Ramos (cell line): ENCODE measurements around the gene ZNF490.
"Not testable (repeated sequence)": the region's sequence is repeated elsewhere in the genome, so short reads cannot be mapped to it uniquely, and the experiment has no call there.

Experiments
- in situ Hi-C: fragments of 300-500 bp; cut with MboI; formaldehyde crosslinking; loops from one replicate; pipeline ENCODE4 v1.14.3; 2022; ENCODE audit warnings: low sequenced_read_pairs; ENCODE audit not compliant: unreplicated experiment

The ZNF490 gene

DNA sequence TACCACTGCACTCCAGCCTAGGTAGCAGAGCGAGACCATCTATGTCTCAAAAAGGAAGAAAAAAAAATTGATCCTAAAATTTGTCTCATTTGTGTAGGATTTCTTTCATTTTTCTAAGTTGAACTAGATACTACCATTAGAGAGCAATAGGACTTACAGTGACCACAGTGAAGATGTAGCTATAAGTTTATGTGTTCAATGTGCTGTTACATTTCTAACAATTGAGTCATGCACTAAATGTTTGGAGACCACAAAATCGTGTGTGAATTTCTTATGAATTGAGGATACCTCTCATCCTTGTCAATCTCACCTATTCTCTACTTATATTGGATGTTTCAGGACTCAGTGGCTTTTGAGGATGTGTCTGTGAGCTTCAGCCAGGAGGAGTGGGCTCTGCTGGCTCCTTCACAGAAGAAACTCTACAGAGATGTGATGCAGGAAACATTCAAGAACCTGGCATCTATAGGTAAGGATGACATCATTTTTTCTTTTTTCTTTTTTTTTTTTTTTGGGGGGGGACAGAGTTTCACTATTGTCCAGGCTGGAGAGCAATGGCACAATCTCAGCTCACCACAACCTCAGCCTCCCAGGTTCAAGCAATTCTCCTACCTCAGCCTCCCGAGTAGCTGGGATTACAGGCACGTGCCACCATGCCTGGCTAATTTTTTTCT lies 12.9 kb upstream of the ZNF490 start:
- in situ Hi-C loops = no loop called here

DNA sequence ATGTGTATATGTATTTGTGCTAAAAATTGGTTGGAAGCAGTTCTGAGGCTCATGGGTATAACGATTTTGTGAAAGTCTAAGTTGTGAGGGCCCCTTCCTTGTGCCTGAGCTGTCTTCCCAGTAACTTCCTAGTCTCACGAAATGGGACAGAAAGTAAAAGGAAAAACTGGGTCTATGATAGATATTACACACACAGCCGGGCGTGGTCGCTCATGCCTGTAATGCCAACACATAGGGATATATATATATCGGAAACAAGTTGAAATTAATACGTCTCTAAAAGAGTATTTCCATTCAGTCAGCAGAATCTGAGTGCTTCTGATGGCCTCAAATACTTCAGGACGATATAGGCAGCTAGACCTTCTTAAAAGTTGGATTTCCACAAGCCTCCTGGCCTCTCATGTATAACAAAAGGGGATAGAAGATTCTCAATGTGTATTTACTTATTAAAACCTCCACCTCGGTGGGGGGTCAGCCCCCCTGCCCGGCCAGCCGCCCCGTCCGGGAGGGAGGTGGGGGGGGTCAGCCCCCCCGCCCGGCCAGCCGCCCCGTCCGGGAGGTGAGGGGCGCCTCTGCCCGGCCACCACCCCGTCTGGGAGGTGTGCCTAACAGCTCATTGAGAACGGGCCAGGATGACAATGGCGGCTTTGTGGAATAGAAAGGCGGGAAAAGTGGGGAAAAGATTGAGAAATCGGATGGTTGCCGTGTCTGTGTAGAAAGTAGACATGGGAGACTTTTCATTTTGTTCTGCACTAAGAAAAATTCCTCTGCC lies 10.8 kb upstream of the ZNF490 start:
- in situ Hi-C loops = not testable (repeated sequence)

DNA sequence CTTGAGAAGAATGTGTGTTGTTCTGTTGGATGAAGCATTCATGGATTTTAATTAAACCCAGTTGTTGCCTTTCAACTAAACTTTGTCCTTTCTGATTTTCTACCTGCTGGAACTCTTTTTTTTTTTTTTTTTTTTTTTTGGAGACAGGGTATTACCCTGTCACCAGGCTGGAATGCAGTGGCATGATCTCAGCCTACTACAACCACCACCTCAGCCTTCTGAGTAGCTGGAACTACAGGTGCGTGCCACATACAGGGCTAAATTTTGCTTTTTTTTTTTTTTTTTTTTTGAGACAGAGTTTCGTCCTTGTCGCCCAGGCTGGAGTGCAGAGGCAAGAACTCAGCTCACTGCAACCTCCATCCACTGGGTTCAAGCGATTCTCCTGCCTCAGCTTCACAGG lies 7.0 kb upstream of the ZNF490 start:
- in situ Hi-C loops = no loop called here

DNA sequence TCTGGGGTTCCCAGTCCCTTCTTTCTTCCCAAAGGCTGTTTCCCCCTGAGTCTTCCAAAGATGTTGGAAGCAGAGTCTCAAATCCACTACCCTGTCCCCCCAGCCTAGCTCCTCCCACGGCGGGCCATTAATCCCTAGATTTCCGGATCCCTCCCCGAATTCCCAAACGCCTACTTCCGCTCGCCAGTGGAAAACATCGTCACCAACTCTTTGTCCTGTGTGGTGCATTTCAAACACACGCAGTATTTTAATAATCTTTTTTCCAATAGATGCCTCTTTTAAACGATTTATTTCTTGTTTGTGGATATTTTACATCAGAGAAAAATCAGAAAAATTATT lies 717 bp upstream of the ZNF490 start:
- in situ Hi-C loops = no loop called here

DNA sequence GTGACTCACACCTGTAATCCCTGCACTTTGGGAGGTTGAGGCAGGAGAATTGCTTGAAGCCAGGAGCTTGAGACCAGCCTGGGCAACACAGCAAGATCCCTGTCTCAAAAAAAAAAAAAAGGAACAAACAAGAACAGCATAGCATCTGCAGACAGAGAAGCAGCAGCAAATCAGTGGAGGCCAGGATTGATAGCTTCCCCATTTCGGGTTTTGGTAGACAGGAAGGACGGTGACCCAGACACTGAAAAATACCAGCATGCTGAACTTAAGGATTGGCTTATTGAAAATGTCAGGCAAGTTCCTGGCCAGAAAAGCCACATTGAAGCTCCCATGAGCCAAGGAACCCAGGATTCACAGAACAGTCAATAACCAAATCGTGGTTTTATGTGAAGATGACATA lies 3.0 kb downstream of the ZNF490 start:
- in situ Hi-C loops = no loop called here

DNA sequence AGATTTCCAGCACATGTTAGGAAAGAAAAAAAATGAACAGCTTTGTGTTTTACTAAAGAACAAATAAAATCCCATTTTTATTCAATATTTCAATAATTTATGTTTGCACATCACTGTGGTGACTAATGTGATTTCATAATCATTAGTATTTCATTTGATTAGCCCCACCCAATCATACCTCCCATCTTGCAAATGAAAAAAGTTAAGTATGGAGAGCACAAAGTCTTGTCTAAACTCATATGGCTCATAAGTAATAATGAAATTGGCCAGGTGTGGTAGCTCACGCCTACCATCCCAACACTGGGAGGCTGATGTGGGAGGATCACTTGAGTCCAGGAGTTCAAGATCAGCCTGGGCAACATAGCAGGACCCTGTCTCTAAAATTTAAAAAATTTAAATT lies 3.8 kb downstream of the ZNF490 start:
- in situ Hi-C loops = no loop called here

DNA sequence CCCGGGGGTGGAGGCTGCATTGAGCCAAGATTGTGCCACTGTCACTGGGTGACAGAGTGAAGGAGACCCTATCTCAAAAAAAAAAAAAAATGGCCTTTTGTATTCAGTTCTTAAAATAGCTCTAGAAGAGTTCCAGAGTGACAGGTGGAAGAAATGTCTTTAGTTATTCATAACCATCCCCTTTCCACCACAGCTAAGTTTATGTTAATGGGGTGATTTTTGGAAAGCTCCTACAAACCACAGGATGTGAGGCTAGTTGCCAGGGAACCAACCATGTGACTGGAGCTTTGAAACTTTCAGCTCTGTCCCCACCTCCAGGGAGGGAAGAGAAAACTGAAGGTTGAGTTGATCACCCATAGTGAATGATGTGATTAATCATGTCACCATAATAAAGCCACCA lies 6.9 kb downstream of the ZNF490 start:
- in situ Hi-C loops = no loop called here

DNA sequence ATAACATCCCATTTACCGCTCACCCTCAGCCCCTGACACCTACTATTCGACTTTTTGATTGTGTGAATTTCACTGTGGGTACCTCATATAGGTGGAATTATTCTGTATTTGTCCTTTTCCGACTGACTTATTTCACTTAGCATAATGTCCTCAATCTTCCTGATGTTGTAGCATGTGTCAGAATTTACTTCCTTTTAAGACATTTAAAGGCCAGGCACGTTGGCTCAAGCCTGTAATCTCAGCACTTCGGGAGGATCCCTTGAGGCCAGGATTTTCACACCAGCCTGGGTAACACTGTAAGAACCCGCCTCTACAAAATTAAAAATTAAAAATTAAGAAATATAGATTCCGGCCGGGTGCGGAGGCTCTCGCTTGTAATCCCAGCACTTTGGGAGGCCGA lies 13.0 kb downstream of the ZNF490 start:
- in situ Hi-C loops = no loop called here

DNA sequence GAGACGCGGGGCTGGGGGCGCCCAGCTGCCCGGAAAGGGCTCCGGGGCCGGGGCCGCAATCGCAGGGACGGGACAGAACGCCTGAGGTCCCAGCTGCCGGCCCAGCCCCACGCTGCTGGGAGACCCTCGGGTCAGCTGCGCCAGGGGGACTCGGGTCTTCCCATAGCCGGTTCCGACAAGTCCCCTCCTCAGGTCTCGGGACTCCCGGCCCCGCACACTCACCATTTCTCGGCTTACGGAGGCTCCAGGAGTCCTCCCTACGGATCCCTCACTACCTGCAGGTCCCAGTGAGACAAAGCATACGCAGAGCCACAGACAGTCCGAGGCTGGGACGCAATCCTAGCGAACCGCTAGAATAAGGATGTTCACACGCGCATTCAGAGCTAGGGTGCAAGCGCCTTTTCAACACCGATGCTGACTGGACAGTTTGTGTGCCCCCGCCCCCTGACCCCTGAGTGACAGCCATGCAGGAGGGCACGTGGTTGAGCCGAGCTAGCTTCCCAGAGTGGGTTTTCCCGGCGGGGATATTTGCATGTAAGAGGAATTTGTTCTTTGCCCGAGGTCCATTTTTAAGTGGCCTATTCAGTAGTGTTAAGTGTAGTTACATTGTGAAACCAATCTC lies 13.6 kb downstream of the ZNF490 start:
- in situ Hi-C loops = no loop called here

DNA sequence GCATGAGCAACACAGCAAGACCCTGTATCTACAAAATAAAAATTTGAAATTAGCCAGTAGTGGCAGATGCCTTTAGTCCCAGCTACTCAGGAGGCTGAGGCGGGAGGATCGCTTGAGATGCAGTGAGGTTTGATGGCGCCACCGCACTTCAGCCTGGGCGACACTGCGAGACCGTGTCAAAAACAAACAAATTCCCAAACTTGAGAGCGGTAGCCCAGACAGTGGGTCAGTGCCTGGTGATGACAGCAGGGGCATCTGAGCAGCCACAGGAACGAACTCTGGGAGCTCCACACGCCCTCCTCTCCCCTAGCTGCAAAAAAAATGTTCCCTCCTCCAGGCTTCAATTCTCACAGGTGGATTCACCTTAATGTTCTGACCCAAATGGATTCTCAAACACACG lies 14.1 kb downstream of the ZNF490 start:
- in situ Hi-C loops = no loop called here

DNA sequence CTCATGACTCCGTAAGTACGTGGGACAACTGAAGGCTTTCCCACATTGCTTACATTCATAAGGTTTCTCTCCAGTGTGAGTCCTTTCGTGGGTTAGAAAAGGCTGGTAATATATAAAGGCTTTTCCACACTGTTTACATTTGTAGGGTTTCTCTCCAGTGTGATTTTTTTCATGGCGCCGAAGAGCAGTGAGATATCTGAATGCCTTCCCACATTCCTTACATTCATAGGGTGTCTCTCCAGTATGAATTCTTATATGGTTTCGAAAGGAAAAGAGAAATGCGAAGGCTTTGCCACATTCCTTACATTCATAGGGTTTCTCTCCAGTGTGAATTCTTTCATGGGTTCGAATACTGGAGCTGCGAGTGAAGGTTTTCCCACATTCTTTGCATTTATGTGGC lies 29.5 kb downstream of the ZNF490 start:
- in situ Hi-C loops = no loop called here

DNA sequence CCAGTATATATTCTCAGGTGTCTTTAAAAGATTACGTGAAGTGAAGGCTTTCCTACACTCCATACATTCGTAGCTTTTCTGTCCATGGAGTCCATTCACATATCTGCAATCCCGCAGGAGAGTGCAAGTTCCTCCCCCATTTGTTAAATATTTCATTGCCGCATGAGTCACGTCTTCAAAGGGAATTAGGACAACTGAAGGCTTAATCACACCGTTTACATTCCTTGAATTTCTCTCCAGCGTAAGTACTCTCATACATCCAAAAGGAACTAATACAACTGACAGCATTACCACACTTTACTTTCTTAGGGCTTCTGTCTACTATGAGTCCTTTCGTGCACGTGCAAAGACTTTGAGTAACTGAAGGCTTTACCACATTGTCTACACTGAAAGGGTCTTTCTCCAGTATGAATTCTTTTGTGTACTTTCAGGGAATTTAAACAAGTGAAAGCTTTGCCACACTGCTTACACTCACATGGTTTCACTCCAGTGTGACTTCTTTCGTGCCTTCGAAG lies 30.4 kb downstream of the ZNF490 start:
- in situ Hi-C loops = no loop called here

DNA sequence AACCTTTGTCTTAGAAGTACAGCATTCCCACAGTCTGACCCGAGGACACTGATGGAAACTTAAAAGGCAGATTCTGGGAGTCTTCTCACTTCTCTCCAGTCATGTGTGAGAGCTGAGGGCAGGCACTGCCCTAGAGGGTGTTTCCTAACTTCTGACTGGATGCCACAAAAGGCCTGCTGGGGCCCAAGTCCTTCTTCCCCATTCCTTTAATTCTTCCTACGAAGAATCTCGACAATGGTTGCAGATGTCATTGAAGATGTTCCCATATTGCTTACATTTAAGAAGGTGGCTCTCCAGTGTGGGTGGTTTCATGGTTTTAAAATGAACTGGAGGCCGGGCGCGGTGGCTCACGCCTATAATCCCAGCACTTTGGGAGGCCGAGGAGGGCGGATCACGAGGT lies 32.0 kb downstream of the ZNF490 start:
- in situ Hi-C loops = no loop called here

DNA sequence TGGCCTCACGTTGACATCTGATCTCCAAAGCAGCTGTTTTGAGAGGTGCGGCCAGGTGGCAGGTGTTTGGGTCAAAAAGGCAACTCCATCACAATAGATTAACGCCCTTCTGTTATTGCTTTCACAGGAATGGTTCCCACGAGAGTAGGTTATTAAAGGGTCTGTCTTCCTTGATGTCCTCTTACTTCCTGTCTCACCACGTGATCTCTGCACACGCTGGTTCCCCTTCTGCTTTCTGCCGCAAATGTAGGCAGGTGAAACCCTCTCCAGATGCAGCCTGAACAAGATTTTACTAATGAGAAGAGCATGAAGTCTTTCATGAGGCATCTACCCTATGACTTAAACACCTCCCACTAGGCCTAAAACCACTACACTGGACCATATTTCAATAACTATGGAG lies 36.6 kb downstream of the ZNF490 start:
- in situ Hi-C loops = no loop called here

DNA sequence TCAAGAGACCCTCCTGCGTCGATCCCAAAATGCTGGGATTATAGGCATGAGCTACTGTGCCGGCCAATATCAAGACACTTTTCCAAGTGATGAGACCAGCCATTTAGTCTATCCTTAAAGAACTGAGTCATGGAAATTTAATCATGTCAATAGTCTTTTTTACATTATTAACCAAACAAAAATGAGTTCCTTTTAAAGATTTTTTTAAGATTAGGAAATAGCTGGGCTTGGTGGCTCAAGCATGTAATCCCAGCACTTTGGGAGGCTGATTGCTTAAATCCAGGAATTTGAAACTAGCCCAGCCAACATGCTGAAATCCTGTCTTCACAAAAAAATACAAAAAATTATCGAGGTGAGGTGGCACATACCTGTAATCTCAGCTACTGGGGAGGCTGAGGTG lies 42.7 kb downstream of the ZNF490 start:
- in situ Hi-C loops = no loop called here

DNA sequence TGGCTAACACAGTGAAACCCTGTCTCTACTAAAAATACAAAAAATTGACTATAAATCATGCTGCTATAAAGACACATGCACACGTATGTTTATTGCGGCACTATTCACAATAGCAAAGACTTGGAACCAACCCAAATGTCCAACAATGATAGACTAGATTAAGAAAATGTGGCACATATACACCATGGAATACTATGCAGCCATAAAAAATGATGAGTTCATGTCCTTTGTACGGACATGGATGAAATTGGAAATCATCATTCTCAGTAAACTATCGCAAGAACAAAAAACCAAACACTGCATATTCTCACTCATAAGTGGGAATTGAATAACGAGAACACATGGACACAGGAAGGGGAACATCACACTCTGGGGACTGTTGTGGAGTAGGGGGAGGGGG lies 44.2 kb downstream of the ZNF490 start:
- in situ Hi-C loops = not testable (repeated sequence)

DNA sequence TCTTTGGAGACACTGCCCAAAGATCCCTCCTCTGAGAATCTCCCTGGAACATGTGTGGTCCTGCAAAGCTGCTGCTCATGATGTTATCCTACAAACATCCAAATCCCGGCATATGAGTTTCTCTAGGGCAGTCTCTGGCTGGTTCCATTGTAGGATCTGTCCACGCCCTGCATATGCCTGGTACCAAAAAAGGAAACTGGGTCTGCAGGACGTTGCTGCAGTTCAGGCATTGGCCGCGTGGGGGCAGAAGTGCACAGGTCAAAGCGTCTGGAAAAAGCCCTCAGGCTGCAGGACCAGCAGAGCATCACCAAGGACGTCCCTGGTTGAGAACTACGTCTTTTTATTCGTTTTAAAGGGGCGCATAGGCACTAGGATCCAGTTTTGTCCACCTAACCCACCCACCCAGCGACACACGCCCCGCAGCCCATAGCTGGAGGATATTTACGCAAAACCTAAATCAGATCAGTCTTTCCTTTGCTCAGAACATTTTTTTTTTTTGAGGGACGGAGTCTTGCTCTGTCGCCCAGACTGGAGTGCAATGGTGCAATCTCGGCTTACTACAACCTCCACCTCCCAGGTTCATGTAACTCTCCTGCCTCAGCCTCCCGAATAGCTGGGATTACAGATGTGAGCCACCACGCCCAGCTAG lies 46.5 kb downstream of the ZNF490 start:
- in situ Hi-C loops = loop anchor here (5.0 kb wide), 1 partner anchor 108 kb away; no protein-coding TSS in a partner anchor

DNA sequence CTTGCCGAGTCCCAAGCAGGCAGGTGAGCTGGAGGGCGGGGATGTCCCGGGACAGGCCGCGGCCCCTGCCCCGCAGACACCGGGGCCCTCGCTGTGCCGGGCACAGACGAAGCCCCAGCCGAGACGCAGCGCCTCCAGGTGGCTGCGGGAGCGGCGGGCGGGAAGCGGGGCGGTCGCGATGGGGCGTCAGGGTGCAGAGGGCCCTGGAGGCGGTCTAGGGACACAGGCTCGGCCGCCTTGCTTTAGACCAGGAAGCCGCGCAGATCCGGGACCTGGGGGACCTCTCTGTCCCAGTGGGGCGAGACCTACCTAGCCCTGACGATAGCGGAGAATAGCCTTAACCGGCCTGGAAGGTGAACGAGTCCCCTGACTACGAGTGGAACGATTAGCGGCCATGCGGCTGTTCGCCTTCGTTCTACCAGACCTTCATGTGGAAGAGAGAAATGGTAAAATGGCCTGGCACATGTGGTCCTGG lies 55.1 kb downstream of the ZNF490 start:
- in situ Hi-C loops = no loop called here

DNA sequence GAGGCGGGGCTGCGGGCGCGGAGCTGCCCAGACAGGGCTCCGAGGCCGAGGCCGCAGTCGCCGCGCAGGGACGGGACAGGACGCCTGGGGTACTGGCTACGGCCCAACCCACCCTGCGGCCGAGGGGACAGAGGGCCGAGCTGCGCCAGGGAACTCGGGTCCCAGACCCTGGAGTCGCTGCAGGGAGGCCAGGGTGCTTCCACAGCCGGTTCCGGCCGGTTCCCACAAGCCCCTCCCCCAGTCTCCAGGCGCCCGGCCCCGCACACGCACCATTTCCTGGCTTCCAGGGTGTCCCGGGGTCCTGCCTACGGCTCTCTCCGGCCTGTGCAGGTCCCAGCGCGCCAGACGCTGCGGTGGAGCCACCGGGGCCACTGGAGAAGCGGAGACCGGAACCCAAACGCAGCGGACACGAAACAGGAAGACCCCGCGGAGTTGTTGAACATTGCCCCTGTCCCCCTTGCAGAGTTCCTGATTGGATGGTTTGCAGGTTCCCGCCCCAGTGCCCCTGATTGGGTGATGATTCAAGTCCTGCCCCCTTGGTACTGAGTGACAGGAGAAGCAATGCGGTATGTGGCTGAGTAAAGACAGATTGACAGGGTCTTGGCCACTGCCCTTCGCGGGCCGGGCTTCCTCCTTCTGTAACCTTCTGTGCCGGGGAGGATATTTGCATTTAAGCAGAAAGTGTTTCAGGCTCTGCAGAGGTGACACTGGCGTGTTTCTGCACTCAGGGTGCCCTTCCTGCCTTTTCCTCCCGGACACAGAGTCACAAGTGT lies 59.4 kb downstream of the ZNF490 start, which contains the start of gene ZNF564:
Gene ZNF564, minus strand, starts transcription at position 423 of the 773 bp plus-strand sequence. Its CDS starts 150 bp downstream, at position 273.
- in situ Hi-C loops = no loop called here

DNA sequence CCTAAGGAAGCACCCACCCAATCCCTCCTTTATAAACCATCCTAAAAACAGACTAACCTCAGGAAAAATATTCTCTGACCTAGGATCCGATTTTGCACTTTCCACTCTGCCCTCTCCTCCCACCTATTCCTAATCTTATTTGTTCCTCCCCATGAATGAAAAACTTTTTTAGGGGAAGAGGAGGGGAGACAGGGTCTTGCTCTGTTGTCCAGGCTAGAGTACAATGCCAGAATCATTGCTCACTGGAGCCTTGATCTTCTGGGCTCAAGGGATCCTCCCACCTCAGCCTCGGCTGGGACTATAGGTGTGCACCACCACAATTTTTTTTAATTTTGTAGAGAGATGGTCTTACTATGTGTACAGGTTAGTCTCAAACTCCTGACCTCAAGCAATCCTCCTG lies 63.7 kb downstream of the ZNF490 start:
- in situ Hi-C loops = no loop called here
